GM12872 (cell line): ENCODE data around the gene TUBB2B.

Experiments
- TF ChIP-seq, protein P1 (sequence below): IDR thresholded peaks from 3 replicates; pipeline ENCODE4 v1.5.1; 2011; ENCODE audit warnings: low read depth, mild to moderate bottlenecking, low read length, moderate library complexity; ENCODE audit not compliant: insufficient read depth

TUBB2B gene

DNA sequence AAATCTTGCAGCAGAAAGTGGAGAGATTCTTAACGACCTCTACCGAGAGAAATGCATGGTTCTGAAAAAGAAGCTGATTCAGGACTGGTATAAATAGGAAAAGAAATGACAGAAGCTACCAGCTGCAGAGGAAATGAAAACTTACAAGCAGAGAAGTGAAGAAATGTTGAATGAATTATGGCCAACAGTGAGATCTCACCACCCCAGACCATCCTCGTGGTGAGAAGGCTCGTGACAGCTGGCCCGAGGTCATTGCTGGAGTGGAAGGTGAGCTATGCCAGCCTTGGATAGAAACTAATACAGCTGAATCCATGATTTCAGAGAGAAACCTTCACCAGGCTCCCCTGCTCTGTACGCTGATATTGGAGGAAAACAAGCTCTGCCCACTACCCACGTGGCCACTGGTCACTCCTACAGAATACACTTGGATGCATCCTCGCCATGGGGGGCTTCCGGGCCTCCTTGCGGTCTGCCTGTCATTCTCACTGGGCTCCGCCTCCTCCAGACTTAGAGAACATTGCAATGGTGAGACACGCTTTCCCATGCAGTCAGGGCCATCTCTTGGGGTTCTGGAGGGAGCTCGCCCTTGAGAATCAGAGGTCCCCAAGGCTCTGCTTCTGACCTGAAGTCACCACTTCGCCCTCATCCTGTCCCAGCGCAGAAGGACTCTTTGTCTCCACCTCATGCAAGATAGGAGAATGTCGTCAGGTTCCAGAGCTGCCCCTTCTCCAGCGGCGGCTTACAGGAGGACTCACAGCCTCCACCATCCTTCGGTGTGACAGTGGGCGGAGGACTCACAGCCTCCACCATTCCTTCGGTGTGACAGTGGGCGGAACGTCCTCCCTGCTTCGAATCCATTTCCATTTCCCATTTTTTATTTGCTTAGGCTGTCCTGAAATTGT lies 10.6 kb upstream of the TUBB2B start:
- TF ChIP-seq, protein P1, sequence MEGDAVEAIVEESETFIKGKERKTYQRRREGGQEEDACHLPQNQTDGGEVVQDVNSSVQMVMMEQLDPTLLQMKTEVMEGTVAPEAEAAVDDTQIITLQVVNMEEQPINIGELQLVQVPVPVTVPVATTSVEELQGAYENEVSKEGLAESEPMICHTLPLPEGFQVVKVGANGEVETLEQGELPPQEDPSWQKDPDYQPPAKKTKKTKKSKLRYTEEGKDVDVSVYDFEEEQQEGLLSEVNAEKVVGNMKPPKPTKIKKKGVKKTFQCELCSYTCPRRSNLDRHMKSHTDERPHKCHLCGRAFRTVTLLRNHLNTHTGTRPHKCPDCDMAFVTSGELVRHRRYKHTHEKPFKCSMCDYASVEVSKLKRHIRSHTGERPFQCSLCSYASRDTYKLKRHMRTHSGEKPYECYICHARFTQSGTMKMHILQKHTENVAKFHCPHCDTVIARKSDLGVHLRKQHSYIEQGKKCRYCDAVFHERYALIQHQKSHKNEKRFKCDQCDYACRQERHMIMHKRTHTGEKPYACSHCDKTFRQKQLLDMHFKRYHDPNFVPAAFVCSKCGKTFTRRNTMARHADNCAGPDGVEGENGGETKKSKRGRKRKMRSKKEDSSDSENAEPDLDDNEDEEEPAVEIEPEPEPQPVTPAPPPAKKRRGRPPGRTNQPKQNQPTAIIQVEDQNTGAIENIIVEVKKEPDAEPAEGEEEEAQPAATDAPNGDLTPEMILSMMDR, result no peak

DNA sequence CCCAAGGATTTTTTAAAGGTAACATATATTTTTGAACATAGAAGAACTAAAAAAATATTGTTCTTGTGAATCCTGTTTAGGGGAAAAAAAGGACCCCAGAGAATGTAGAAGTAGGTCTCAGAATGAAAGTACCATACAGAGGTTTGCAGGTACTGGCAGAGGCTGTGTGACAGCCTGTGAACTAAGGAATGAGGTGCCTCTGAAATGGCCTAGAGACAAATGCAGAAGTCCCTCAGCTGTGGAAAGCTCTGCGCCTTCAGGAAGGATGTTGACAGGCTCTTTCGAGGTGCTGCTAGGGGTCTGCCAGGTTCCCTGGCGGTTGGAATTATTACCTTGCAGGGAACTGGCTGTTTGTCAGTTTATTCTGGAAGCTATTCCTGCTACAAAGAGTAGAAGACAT lies 8.6 kb upstream of the TUBB2B start:
- TF ChIP-seq, protein P1, result no peak

DNA sequence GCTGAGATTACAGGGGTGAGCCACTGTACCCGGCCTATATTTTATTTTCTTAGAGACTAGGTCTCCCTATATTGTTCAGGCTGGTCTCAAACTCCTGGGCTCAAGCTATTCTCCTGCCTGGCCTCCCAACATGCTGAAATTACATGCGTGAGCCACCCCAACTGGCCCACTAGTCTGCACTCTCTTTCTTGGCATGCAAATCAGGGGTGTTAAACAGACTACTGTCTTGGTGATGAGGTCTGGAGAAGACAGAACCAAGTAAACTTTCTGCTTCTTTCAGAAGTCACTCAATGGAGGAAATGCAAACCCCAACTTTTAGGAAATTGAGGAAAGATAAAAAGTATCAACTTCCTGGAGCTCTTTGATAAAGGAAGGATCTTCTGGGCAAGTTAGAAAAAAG lies 8.0 kb upstream of the TUBB2B start:
- TF ChIP-seq, protein P1, result no peak

DNA sequence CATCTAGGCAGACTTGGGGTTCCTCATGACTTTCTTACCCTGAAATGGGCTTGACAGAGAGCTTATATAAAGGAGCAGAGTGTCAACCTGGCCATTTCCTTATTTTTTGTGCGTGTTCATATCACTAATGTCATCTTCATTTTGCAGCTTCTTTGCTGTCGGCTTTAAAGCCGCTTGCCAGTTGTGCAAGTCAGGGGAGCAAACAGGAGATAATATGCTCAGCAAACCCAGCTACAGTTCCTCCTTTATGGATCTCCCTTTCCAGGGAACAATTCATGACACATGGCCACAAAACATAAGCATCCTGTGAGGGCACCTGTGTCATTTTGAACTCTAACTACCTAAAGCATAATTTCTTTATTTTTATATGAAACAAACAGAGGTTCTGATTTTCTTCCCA lies 6.5 kb upstream of the TUBB2B start:
- TF ChIP-seq, protein P1, result no peak

DNA sequence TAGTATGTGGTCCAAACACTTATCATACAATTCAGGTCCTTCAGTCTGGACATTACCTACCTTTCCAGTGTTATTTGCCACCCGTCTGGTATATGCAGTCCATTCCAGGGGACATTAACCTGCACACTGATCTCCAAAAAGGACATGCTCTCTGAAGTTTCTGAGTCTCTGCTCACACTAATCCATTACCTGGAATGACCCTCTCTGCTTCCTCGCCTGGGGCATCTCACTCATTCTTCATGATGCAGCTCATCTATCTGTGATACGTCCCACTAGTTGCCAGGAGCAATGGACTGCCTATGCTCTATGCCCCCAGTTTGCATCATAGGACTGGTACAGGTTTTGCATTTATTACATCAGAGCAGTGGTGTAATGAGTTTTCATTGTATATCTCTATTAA lies 5.9 kb upstream of the TUBB2B start:
- TF ChIP-seq, protein P1, result no peak

DNA sequence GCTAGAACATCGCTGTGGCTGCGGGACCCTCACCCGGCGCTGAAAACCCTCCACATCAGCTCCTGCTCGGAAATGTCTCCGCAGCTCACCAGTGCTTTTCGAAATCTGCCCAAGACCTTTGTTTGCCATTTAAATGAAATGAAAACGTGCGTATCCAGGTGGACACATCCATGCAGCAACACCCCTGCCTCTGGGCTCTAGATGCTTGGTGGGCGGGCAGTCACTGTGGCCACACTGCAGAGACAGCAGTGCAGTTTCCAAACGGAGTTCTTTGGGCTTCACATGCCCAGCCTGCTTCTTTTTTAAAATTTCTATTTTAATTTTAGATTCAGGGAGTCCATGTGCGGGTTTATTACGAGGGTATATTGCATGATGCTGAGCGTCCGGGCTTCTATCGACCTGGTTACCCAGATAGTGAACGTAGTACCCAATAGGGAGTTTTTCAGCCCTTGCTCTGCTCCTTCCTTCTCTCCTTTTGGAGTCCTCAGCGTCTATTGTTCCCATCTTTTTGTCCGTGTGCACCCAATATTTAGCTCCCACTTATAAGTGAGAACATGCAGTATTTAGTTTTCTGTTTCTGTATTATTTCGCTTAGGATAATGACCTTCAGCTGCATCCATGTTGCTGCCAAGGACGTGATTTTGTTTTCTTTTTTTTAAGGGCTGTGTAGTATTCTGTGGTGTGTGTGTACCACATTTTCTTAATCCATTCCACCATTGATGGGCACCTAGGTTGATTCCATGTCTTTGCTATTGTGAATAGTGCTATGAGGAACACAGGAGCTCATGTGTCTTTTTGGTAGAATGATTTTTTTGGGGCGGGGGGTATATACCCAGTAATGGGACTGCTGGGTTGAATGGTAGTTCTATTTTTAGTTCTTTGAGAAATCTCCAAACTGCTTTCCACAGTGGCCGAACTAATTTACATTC lies 4.8 kb upstream of the TUBB2B start:
- TF ChIP-seq, protein P1, result no peak
